ENCODE data around the gene MAP2. TPM values are rescaled to one million over a fixed set of nuclear protein-coding genes. Genes with fewer than 3 reads are reported as not detected.

Gene MAP2
- total RNA-seq, 4 donors from 2014 or later, result 73.8 to 211 (median 122) TPM

DNA sequence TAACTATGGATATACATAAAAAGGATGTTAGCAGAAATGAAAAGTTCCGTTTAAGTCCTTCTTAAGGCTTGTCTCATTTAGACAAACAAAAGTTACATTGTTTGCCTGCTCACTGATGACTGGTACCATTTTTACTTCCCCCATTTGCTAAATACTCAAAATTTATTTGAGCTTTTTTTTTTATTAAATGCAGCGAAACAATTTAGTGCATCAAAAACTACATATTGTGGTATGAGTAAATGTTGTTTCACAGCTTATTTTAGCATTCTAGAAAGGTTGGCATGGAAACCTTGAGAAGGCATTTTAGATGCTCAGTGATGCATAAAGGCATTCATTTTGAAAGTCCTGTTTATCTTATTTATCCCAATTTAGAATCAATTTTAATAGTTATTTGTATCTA is 100.0 kb downstream of the MAP2 start:
- H3K4me1 ChIP-seq, result peaks cover 27 to 31% of the 10 kb centered on the region in 2 donors
- H3K9me3 ChIP-seq, result no peaks in the 10 kb centered on the region
- peak overlapping the region; percentile 20 to 67 (median 36) for H3K27ac ChIP-seq
- H3K4me3 ChIP-seq (replicated peaks in 1 of 3), result no peak overlapping the region
- TF ChIP-seq POLR2A (IDR thresholded peaks at IDR 0.05), result no peak
- TF ChIP-seq, protein P1, sequence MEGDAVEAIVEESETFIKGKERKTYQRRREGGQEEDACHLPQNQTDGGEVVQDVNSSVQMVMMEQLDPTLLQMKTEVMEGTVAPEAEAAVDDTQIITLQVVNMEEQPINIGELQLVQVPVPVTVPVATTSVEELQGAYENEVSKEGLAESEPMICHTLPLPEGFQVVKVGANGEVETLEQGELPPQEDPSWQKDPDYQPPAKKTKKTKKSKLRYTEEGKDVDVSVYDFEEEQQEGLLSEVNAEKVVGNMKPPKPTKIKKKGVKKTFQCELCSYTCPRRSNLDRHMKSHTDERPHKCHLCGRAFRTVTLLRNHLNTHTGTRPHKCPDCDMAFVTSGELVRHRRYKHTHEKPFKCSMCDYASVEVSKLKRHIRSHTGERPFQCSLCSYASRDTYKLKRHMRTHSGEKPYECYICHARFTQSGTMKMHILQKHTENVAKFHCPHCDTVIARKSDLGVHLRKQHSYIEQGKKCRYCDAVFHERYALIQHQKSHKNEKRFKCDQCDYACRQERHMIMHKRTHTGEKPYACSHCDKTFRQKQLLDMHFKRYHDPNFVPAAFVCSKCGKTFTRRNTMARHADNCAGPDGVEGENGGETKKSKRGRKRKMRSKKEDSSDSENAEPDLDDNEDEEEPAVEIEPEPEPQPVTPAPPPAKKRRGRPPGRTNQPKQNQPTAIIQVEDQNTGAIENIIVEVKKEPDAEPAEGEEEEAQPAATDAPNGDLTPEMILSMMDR (IDR thresholded peaks at IDR 0.05), result no peak
- 58 to 60% methylated on average over 2 of the region's 2 CpGs for WGBS, 2 donors
- no peaks in the 10 kb centered on the region for H3K36me3 ChIP-seq
- intact Hi-C loops (cut with DNase I), result no loop called here
- DNase-seq, result no peak
- H3K27me3 ChIP-seq, result no peaks in the 10 kb centered on the region

DNA sequence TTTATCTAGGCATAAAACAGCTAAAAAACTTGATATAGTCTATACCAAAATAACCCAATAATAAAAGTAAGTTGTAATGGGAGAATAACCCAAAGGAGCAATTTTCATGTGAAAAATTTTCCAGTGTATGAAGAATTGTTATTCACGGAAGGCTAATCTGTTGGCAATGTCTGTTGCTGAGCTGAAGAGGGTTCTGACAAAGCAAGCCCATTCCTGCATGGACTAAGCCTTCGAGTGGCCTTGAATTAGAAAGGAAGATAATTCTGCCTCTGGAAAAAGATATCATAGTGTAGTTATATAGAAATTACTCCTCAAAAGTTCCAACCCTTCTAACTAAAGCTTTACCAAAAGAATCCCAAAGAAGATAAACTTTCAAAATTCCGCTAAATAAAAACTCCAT is 101.5 kb downstream of the MAP2 start:
- Histone ChIP-seq H3K4me1 (peaks cover 27 to 31% of the 10 kb centered on the region in 2 donors), H3K9me3 (no peaks in the 10 kb centered on the region), H3K27ac (peak overlapping the region; percentile 63 to 77 (median 67)), H3K36me3 (no peaks in the 10 kb centered on the region), H3K27me3 (no peaks in the 10 kb centered on the region), H3K4me3 (replicated peaks in 1 of 3) (no peak overlapping the region)
- intact Hi-C loops (cut with DNase I), result no loop called here
- peak; percentile 16 to 32 for DNase-seq
- 33 to 35% methylated on average over 3 of the region's 3 CpGs for whole genome bisulfite sequencing, 2 donors
- TF ChIP-seq, protein P1 (IDR thresholded peaks at IDR 0.05), result no peak
- no peak for TF ChIP-seq POLR2A (IDR thresholded peaks at IDR 0.05)

DNA sequence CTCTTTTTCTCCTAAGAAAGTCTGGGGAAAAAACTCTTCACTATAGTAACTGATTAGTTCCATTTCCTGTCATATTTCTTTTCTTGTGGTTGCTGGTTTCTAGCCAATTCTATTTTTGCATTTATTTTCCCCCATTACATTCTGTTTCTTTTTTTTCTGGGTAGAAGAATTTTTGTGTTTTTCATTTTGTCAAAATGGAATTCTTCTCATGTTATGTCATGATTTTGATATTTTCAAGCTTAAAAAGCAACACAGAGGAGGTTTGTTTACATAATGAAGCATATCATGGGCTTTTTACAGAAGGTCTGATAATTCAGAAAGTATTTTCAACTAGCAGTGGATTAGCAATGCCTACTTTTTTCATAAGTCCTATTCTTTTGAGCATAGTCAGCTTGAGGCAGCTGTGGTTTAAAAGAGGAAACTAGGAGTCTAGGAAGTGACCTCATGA is 102.0 kb downstream of the MAP2 start:
- Histone ChIP-seq H3K9me3 (no peaks in the 10 kb centered on the region), H3K4me1 (peaks cover 27 to 31% of the 10 kb centered on the region in 2 donors), H3K4me3 (replicated peaks in 1 of 3) (peak overlapping the region in 1 of 3 donors; percentile 4), H3K27me3 (no peaks in the 10 kb centered on the region), H3K36me3 (no peaks in the 10 kb centered on the region), H3K27ac (peak overlapping the region; percentile 63 to 77 (median 67))
- no peak for TF ChIP-seq POLR2A (IDR thresholded peaks at IDR 0.05)
- TF ChIP-seq, protein P1 (IDR thresholded peaks at IDR 0.05), result no peak
- intact Hi-C loops (cut with DNase I), result no loop called here
- DNase-seq, result no peak

DNA sequence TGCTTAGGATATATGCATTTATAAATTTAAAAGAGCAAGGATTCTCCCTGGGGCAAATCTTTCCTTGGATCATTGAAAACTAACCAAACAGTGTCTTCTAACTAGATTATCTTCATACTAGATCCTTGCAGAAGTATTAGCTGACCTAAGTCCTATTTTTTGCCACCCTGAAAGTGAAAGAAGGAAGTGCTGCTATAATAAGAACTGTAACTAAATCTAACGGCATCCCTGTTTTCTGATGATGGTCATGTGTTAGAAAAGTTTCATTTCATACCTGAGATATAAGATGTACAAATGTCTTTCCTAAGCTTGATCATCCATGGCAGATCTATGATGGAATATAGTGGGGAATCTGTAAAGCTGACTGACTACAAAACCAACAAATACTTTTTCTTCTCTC is 102.7 kb downstream of the MAP2 start:
- Histone ChIP-seq H3K4me1 (peaks cover 27 to 31% of the 10 kb centered on the region in 2 donors), H3K27me3 (no peaks in the 10 kb centered on the region), H3K4me3 (replicated peaks in 1 of 3) (no peak overlapping the region), H3K27ac (peak overlapping the region; percentile 63 to 77 (median 67)), H3K36me3 (no peaks in the 10 kb centered on the region), H3K9me3 (no peaks in the 10 kb centered on the region)
- whole genome bisulfite sequencing, 2 donors, result 35 to 49% methylated on average over 1 of the region's 1 CpG
- DNase-seq, result no peak
- TF ChIP-seq, protein P1 (IDR thresholded peaks at IDR 0.05), result no peak
- no peak for TF ChIP-seq POLR2A (IDR thresholded peaks at IDR 0.05)
- intact Hi-C loops (cut with DNase I), result no loop called here

DNA sequence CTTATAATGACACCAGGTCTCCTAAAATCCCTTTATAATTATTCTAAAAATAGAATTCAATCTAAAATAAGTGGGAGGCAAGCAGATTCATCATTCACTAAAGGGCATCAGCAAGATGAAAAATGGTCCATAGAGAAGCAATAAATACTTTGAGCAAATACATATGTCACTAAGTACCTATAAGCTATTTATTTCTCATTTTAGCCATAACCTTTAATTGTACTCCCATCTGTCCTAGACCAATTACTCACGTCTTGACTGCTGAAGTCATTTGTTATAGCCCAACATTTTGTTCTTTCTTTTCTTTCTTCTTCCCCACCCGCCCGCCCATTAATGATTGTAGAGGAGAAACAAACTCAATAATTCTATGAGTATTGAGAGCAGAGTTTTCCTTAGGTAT is 105.7 kb downstream of the MAP2 start:
- intact Hi-C loops (cut with DNase I), result no loop called here
- H3K27me3 ChIP-seq, result no peaks in the 10 kb centered on the region
- WGBS, 2 donors, result 79 to 96% methylated on average over 3 of the region's 3 CpGs

More for the DNA sequence above, 105.7 kb downstream of the MAP2 start:
- Histone ChIP-seq H3K4me1 (peaks cover 20% of the 10 kb centered on the region in 2 donors), H3K4me3 (replicated peaks in 1 of 3) (no peak overlapping the region), H3K27ac (no peak overlapping the region), H3K9me3 (no peaks in the 10 kb centered on the region), H3K36me3 (no peaks in the 10 kb centered on the region)
- TF ChIP-seq, protein P1 (IDR thresholded peaks at IDR 0.05), result no peak
- TF ChIP-seq POLR2A (IDR thresholded peaks at IDR 0.05), result no peak
- no peak for DNase-seq
